Measurements from ENCODE around the gene SLC29A3. TPM values are rescaled to one million over a fixed set of nuclear protein-coding genes. Genes with fewer than 3 reads are reported as not detected.

SLC29A3 gene
- total RNA-seq, 1 experiment from 2014 or later: 9.2 TPM

GRCh38 chr10:71382028-71382427 is 63.0 kb downstream of the SLC29A3 start:
- no peak overlapping the region for H3K23ac ChIP-seq (ENCODE audit: insufficient read length, low read depth, low read length)
- Mint-ChIP-seq H3K27ac (no peak overlapping the region), H3K27me3 (ENCODE audit: low read depth) (peaks cover 9% of the 10 kb centered on the region), H3K9me3 (no peaks in the 10 kb centered on the region; a peak in 1 of 5 replicates), H3K4me3 (no peak overlapping the region), H3K36me3 (ENCODE audit: insufficient read depth in 1 of 3, low read depth in 3 of 3) (no peaks in the 10 kb centered on the region), H3K4me1 (peaks cover 4 to 5% of the 10 kb centered on the region in 2 experiments)
- no peak overlapping the region for H2BK15ac ChIP-seq (ENCODE audit: low read depth, low read length)
- no CpG with 5 or more reads among the region's 2 CpGs for WGBS (ENCODE audit: extremely low coverage, insufficient read length, low lambda C conversion rate)
- no peak overlapping the region for H4K91ac ChIP-seq (ENCODE audit: insufficient read length, low read depth, low read length)
- no peak overlapping the region for H3K9ac ChIP-seq (ENCODE audit: extremely low read depth, insufficient read length, low read length)
- no peaks in the 10 kb centered on the region for H3K27me3 ChIP-seq (ENCODE audit: insufficient read depth, low read length)
- no peak overlapping the region for H3K14ac ChIP-seq (ENCODE audit: insufficient read depth, low read length)
- H3K9me3 ChIP-seq (ENCODE audit: control insufficient read depth, low read depth, low read length): no peaks in the 10 kb centered on the region
- H2AK5ac ChIP-seq (ENCODE audit: insufficient read length, low read length): no peak overlapping the region
- H3K4me1 ChIP-seq (ENCODE audit: insufficient read depth, low read length): no peaks in the 10 kb centered on the region
- H3K79me1 ChIP-seq (ENCODE audit: insufficient read depth, low read depth, low read length, poor library complexity, severe bottlenecking): no peaks in the 10 kb centered on the region
- no peak overlapping the region for H4K8ac ChIP-seq (replicated peaks; ENCODE audit: insufficient read length, low read depth, low read length)
- no peak overlapping the region for H2BK5ac ChIP-seq (ENCODE audit: insufficient read length, low read length)
- no peak overlapping the region for H3K4ac ChIP-seq (ENCODE audit: low read depth, low read length)
- no peak overlapping the region for H3T11ph ChIP-seq (ENCODE audit: low read length)
- no peak overlapping the region for H3K18ac ChIP-seq (ENCODE audit: insufficient read length, low read depth, low read length)
- no peak overlapping the region for H3K27ac ChIP-seq (ENCODE audit: insufficient read length, low read depth, low read length)
- H3K56ac ChIP-seq (ENCODE audit: insufficient read length, low read depth, low read length): no peak overlapping the region
- H3K23me2 ChIP-seq (ENCODE audit: insufficient read length, low read depth, low read length, poor library complexity, severe bottlenecking): no peaks in the 10 kb centered on the region
- no peak overlapping the region for H2AFZ ChIP-seq (ENCODE audit: low read length)
- no peak for TF ChIP-seq CTCF (conservative IDR thresholded peaks at IDR 0.05)
- DNase-seq: no peak
- H2BK20ac ChIP-seq (ENCODE audit: low read depth, low read length, poor library complexity, severe bottlenecking): no peak overlapping the region
- no peak overlapping the region for H2BK120ac ChIP-seq (ENCODE audit: low read depth, low read length, poor library complexity, severe bottlenecking)
- H2BK12ac ChIP-seq (ENCODE audit: insufficient read length, low read depth, low read length): no peak overlapping the region
- H4K20me1 ChIP-seq (ENCODE audit: control insufficient read depth, insufficient read depth, insufficient read length): no peaks in the 10 kb centered on the region
- H4K5ac ChIP-seq (ENCODE audit: insufficient read length, low read depth, low read length): no peak overlapping the region
- no peaks in the 10 kb centered on the region for H3K79me2 ChIP-seq (ENCODE audit: insufficient read depth, low read length)
- no peak overlapping the region for H3K4me2 ChIP-seq (ENCODE audit: insufficient read depth, insufficient read length, low read length)

Data from H9 (cell line).